Fibroblast of lung (primary cell): ENCODE data around the gene PCSK2.

Experiments
- CTCF ChIP-seq, 2 donors: IDR thresholded peaks in 1 of 2; conservative IDR thresholded peaks in 1 of 2; 1 replicate in 1 of 2; 2 replicates in 1 of 2; pipeline ENCODE4 v1.5.1; 2011 to 2012; ENCODE audit warnings: low read length in 2 of 2, control low read depth in 1 of 2, inconsistent platforms in 1 of 2, low read depth in 1 of 2, mild to moderate bottlenecking in 1 of 2
- EZH2 ChIP-seq: IDR thresholded peaks from 2 replicates; pipeline ENCODE4 v1.5.1; 2012; ENCODE audit warnings: low read length, control low read depth, mild to moderate bottlenecking; ENCODE audit errors: missing control alignments

GRCh38 chr20:17497821-17498580 lies 271.2 kb downstream of the PCSK2 start:
- TF ChIP-seq CTCF (conservative IDR thresholded peaks at IDR 0.05 in 1 of 2, IDR thresholded peaks at IDR 0.05 in 1 of 2; ENCODE audit: low read depth in 1 of 2, low read length in 2 of 2), result no peak
- no peak for TF ChIP-seq EZH2
